Endodermal cell (in vitro differentiated cells): ENCODE measurements around the gene ZNF814. TPM values are rescaled to one million over a fixed set of nuclear protein-coding genes. Genes with fewer than 3 reads are reported as not detected.
A peak's percentile ranks its signal among the peaks of the same experiment; 100 is the strongest.
"Not testable (repeated sequence)": the region's sequence is repeated elsewhere in the genome, so short reads cannot be mapped to it uniquely, and the experiment has no call there.

Experiments used
- DNase-seq: peaks from one replicate; pipeline ENCODE4 v3.0.0-alpha.2; 2017
- H3K27ac ChIP-seq: 2 replicates; pipeline ENCODE4 v1.5.1; 2013; ENCODE audit warnings: mild to moderate bottlenecking, low read depth, low read length, moderate library complexity
- H3K27me3 ChIP-seq: 2 replicates; pipeline ENCODE4 v1.6.1; 2013; ENCODE audit warnings: mild to moderate bottlenecking, low read length, moderate library complexity; ENCODE audit not compliant: insufficient read depth, control insufficient read depth, poor library complexity, severe bottlenecking
- H3K36me3 ChIP-seq: 2 replicates; pipeline ENCODE4 v1.7.0; 2013; ENCODE audit warnings: mild to moderate bottlenecking, low read length, moderate library complexity; ENCODE audit not compliant: control insufficient read depth, insufficient read depth
- H3K4me1 ChIP-seq: one replicate; pipeline ENCODE4 v1.7.0; 2013; ENCODE audit warnings: low read length; ENCODE audit not compliant: control insufficient read depth, insufficient read depth
- H3K4me3 ChIP-seq: 2 replicates; pipeline ENCODE4 v1.5.1; 2013; ENCODE audit warnings: mild to moderate bottlenecking, low read length, moderate library complexity
- H3K9ac ChIP-seq: 2 replicates; pipeline ENCODE4 v1.6.1; 2013; ENCODE audit warnings: mild to moderate bottlenecking, low read length, moderate library complexity; ENCODE audit not compliant: poor library complexity, severe bottlenecking; ENCODE audit errors: extremely low read depth
- H3K9me3 ChIP-seq: 2 replicates; pipeline ENCODE4 v1.6.1; 2013; ENCODE audit warnings: mild to moderate bottlenecking, low read length, moderate library complexity; ENCODE audit not compliant: control insufficient read depth
- H3K27ac Mint-ChIP-seq: 2 replicates; pipeline ENCODE4 v1.8.0; 2020; ENCODE audit warnings: mixed read lengths
- H3K27me3 Mint-ChIP-seq: 2 replicates; pipeline ENCODE4 v1.8.0; 2021; ENCODE audit warnings: mild to moderate bottlenecking, mixed read lengths; ENCODE audit not compliant: insufficient read depth
- H3K36me3 Mint-ChIP-seq: 2 replicates; pipeline ENCODE4 v1.8.0; 2020; ENCODE audit warnings: low read depth, mixed read lengths
- H3K4me1 Mint-ChIP-seq: 2 replicates; pipeline ENCODE4 v1.8.0; 2020; ENCODE audit warnings: mixed read lengths
- H3K4me3 Mint-ChIP-seq: 2 replicates; pipeline ENCODE4 v1.8.0; 2020; ENCODE audit warnings: mild to moderate bottlenecking, moderate library complexity, mixed read lengths
- H3K9me3 Mint-ChIP-seq: 2 replicates; pipeline ENCODE4 v1.8.0; 2020; ENCODE audit warnings: mild to moderate bottlenecking, mixed read lengths
- WGBS, 2 experiments: methylation state at CpG; one replicate each; pipeline versions ENCODE4 v1.1.5 to v1.1.7; 2013; ENCODE audit warnings: missing lambda C conversion rate in 2 of 2, mixed read lengths in 1 of 2; ENCODE audit not compliant: insufficient coverage in 1 of 2, insufficient read length in 1 of 2; 5-methylcytosine and 5-hydroxymethylcytosine counted together
- total RNA-seq, 2 donors: library from RNA; stranded (reverse); fragmentation: NEBNext Ultra II Directional in 1 of 2; extraction: Animal tissue kit (Norgen Biotek cat#: 25700) in 1 of 2; gene quantifications; 2 replicates in 1 of 2; 3 replicates in 1 of 2; pipeline ENCODE4 v1.2.1, GENCODE V29; 2021
- TF ChIP-seq, protein P1 (sequence below): fragments of 200-600 bp; sonication (generic); conservative IDR thresholded peaks from 2 replicates; pipeline ENCODE4 v1.5.0; 2021; ENCODE audit warnings: antibody characterized with exemption, mild to moderate bottlenecking

The ZNF814 gene
- total RNA-seq, 2 donors from 2014 or later: 54.7 to 63.0 TPM

DNA sequence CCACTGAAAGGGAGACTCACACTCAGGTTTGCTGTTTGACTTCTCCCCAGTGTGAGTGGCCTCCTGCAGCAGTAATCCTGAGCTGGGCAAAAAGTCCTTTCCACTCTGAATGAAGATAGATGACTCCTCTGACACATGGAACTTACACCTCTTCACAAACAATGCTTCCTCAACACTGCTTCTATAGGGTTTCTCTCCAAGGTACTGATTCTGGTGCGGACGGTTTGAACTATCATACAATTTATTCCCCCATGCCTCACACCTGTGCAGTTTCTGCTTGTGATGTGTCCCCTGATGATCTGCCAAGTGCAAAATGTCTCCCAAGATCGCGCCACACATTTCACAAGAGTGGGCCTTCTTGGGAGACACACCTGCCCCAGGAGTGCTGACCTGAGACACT is 38.8 kb upstream of the ZNF814 start:
- Mint-ChIP-seq H3K27me3 (no peaks in the 10 kb centered on the region), H3K9me3 (peaks cover 95% of the 10 kb centered on the region), H3K27ac (no peak overlapping the region), H3K36me3 (peaks cover 96% of the 10 kb centered on the region), H3K4me1 (no peaks in the 10 kb centered on the region), H3K4me3 (no peak overlapping the region)
- no peaks in the 10 kb centered on the region for H3K27me3 ChIP-seq
- peak overlapping the region; percentile 72 for H3K4me3 ChIP-seq
- no peak for DNase-seq
- 94 to 98% methylated on average over 4 of the region's 4 CpGs for WGBS, 2 experiments
- H3K9me3 ChIP-seq: peaks cover 83% of the 10 kb centered on the region
- H3K36me3 ChIP-seq: peaks cover 90% of the 10 kb centered on the region
- no peaks in the 10 kb centered on the region for H3K4me1 ChIP-seq
- H3K27ac ChIP-seq: no peak overlapping the region
- H3K9ac ChIP-seq: no peak overlapping the region
- TF ChIP-seq, protein P1, sequence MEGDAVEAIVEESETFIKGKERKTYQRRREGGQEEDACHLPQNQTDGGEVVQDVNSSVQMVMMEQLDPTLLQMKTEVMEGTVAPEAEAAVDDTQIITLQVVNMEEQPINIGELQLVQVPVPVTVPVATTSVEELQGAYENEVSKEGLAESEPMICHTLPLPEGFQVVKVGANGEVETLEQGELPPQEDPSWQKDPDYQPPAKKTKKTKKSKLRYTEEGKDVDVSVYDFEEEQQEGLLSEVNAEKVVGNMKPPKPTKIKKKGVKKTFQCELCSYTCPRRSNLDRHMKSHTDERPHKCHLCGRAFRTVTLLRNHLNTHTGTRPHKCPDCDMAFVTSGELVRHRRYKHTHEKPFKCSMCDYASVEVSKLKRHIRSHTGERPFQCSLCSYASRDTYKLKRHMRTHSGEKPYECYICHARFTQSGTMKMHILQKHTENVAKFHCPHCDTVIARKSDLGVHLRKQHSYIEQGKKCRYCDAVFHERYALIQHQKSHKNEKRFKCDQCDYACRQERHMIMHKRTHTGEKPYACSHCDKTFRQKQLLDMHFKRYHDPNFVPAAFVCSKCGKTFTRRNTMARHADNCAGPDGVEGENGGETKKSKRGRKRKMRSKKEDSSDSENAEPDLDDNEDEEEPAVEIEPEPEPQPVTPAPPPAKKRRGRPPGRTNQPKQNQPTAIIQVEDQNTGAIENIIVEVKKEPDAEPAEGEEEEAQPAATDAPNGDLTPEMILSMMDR: no peak

DNA sequence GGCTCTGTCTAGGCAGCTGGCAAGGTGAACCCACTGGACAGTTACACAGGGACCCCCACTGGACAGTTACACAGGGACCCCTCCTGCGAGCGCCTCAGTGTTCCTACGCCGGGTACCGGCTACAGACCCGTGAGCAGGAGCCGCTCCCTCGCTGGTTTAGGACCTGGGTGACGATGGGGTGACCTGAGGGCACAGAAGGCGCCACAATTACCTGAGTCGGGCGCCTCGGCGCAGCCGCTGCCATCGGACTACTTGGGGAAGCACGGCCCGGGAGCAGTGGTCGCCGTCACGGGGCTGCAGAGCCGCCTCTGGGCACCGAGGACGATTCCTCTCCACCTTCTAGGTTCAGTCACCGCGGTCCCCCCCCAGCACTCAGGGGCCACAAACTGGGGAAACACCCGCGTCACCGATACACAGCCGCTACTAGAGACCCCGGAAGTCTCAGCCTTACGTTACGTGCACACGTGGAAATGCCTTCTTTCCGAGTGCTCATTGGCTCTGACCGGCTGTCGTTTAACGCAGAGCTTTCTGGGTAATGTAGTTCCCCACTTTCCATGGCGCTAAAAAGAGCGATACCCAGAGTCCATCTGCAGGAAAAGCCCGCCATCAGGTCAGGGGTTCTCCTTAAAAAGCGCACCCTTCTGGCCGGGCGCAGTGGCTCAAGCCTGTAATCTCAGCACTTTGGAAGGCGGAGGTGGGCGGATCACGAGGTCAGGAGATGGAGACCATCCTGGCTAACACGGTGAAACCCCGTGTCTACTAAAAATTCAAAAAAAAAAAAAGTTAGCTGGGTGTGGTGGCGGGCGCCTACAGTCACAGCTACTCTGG is 27.5 kb upstream of the ZNF814 start, which contains the start of gene ZNF417:
Gene ZNF417 (minus strand): TSS at position 425 of the 828 bp plus-strand sequence. CDS start 181 bp downstream, at position 244.
- peaks cover 20% of the 10 kb centered on the region for H3K4me1 Mint-ChIP-seq
- peak within 1 kb of the TSS; percentile 83 for H3K9ac ChIP-seq
- H3K36me3 Mint-ChIP-seq: peaks cover 69% of the 10 kb centered on the region
- not testable (repeated sequence) for H3K9me3 Mint-ChIP-seq, H3K27ac ChIP-seq, H3K9me3 ChIP-seq, H3K4me1 ChIP-seq, H3K27me3 ChIP-seq, H3K27me3 Mint-ChIP-seq
- H3K36me3 ChIP-seq: peaks cover 38% of the 10 kb centered on the region
- peak; percentile 97 for DNase-seq
- peak within 1 kb of the TSS; percentile 95 for H3K27ac Mint-ChIP-seq
- TF ChIP-seq, protein P1: peak; percentile 69
- H3K4me3 Mint-ChIP-seq: peak within 1 kb of the TSS; percentile 92
- peak within 1 kb of the TSS; percentile 98 for H3K4me3 ChIP-seq
- WGBS, 2 experiments: 1% methylated on average over 25 to 51 of the region's 51 CpGs

DNA sequence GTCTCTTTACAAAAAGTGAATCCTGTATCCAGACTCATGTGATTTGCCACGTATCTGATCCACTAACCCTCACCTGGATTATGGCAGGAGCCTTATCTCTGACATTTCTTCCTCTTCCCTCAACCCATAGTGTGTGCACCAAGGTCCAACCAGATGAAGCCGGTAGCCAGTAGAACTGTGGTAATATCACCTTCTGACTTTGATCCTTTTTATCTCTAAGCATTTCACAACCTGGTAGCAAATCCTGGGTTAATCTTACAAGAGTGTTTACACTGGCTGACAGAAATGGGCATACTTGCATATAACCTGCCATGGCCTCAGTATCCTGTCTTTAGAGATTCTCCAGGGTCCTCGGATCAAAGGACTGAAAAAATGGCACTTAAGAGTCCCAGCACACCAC is 25.7 kb upstream of the ZNF814 start:
- Mint-ChIP-seq H3K36me3 (peaks cover 66% of the 10 kb centered on the region), H3K27me3 (no peaks in the 10 kb centered on the region), H3K27ac (no peak overlapping the region), H3K4me3 (peak overlapping the region; percentile 92), H3K9me3 (peaks cover 3% of the 10 kb centered on the region), H3K4me1 (peaks cover 20% of the 10 kb centered on the region)
- peak overlapping the region; percentile 98 for H3K4me3 ChIP-seq
- H3K9ac ChIP-seq: no peak overlapping the region
- no peak for DNase-seq
- H3K4me1 ChIP-seq: peaks cover 3% of the 10 kb centered on the region
- no peak overlapping the region for H3K27ac ChIP-seq
- no peaks in the 10 kb centered on the region for H3K9me3 ChIP-seq
- 88 to 93% methylated on average over 2 to 3 of the region's 3 CpGs for WGBS, 2 experiments
- TF ChIP-seq, protein P1: no peak
- peaks cover 28% of the 10 kb centered on the region for H3K36me3 ChIP-seq
- no peaks in the 10 kb centered on the region for H3K27me3 ChIP-seq
